NB4 (cell line): ENCODE results near the gene MAP3K4.

ENCODE experiments used
- MYC ChIP-seq: IDR thresholded peaks from 2 replicates; pipeline ENCODE4 v1.6.1; 2011; ENCODE audit warnings: low read depth, low read length
- POLR2A ChIP-seq: IDR thresholded peaks from 2 replicates; pipeline ENCODE4 v1.6.1; 2011; ENCODE audit warnings: mild to moderate bottlenecking; ENCODE audit not compliant: insufficient read length; ENCODE audit errors: extremely low read depth
- TF ChIP-seq, protein P1 (sequence below): IDR thresholded peaks from one replicate; pipeline ENCODE4 v1.5.1; 2012; ENCODE audit warnings: low read depth, low read length
- TF ChIP-seq, protein P2 (sequence below): IDR thresholded peaks from 2 replicates; pipeline ENCODE4 v1.6.1; 2011; ENCODE audit warnings: low read depth, low read length

DNA sequence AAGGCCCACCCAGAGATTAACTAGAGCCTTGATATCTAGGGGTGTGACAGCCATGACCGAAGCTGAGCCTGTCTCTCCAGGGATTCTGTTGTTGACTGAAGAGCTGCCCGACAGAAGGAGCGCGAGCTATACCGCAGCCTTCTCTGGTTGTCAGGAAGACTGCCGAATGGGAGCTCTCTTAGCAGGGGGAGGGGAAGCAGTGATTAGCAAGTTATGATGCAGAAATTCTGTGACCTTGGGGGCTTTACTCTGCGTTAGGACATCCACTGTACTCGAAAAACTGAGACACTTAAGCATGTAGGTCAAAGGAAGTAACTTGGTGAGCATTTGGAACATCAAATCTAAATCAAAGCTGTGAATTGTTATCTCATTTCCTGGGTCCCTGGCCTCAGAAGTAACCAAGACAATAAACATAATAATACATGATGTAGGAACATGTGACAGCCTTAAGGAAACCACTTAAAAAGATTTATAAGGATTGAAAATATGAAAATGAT lies 84.7 kb downstream of the MAP3K4 start:
- TF ChIP-seq, protein P1, sequence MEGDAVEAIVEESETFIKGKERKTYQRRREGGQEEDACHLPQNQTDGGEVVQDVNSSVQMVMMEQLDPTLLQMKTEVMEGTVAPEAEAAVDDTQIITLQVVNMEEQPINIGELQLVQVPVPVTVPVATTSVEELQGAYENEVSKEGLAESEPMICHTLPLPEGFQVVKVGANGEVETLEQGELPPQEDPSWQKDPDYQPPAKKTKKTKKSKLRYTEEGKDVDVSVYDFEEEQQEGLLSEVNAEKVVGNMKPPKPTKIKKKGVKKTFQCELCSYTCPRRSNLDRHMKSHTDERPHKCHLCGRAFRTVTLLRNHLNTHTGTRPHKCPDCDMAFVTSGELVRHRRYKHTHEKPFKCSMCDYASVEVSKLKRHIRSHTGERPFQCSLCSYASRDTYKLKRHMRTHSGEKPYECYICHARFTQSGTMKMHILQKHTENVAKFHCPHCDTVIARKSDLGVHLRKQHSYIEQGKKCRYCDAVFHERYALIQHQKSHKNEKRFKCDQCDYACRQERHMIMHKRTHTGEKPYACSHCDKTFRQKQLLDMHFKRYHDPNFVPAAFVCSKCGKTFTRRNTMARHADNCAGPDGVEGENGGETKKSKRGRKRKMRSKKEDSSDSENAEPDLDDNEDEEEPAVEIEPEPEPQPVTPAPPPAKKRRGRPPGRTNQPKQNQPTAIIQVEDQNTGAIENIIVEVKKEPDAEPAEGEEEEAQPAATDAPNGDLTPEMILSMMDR: no peak
- TF ChIP-seq POLR2A (no peak), MYC (no peak)
- TF ChIP-seq, protein P2, sequence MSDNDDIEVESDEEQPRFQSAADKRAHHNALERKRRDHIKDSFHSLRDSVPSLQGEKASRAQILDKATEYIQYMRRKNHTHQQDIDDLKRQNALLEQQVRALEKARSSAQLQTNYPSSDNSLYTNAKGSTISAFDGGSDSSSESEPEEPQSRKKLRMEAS: no peak
